Activated naive CD8-positive, alpha-beta T cell treated with anti-CD3 and anti-CD28 coated beads, Interleukin-2, amount 50 U/mL, for 24 hours (primary cell): ENCODE data around the gene PCDHA1.
"Not testable (repeated sequence)": the region's sequence is repeated elsewhere in the genome, so short reads cannot be mapped to it uniquely, and the experiment has no call there.

Experiments used
- ATAC-seq: fragments of 150-1000 bp; cut with Tn5 transposase; one replicate; pipeline ENCODE4 v1.10.0; 2021
- DNase-seq: peaks from one replicate; pipeline ENCODE4 v3.0.0; 2021
- H3K27ac Mint-ChIP-seq: one replicate; pipeline ENCODE4 v1.8.0; 2021; ENCODE audit warnings: mild to moderate bottlenecking, mixed read lengths
- H3K27me3 Mint-ChIP-seq: one replicate; pipeline ENCODE4 v1.8.0; 2021; ENCODE audit warnings: mixed read lengths
- H3K36me3 Mint-ChIP-seq: one replicate; pipeline ENCODE4 v1.8.0; 2021; ENCODE audit warnings: low read depth, mixed read lengths
- H3K4me1 Mint-ChIP-seq: one replicate; pipeline ENCODE4 v1.8.0; 2021; ENCODE audit warnings: mixed read lengths
- H3K4me3 Mint-ChIP-seq: one replicate; pipeline ENCODE4 v1.8.0; 2021; ENCODE audit warnings: mild to moderate bottlenecking, moderate library complexity, mixed read lengths
- H3K9me3 Mint-ChIP-seq: one replicate; pipeline ENCODE4 v1.8.0; 2021; ENCODE audit warnings: mixed read lengths

PCDHA1 gene

GRCh38 chr5:140800816-140801493 lies 15.0 kb downstream of the PCDHA1 start, which contains the start of gene PCDHA3:
PCDHA3 (plus strand) TSS chr5:140801057.
- Mint-ChIP-seq H3K4me3 (no peak within 1 kb of the TSS), H3K4me1 (no peaks in the 10 kb centered on the region), H3K27ac (no peak within 1 kb of the TSS), H3K36me3 (peaks cover 18% of the 10 kb centered on the region), H3K27me3 (peaks cover 13% of the 10 kb centered on the region), H3K9me3 (peaks cover 42% of the 10 kb centered on the region)
- ATAC-seq (no peak), DNase-seq (no peak)

- Mint-ChIP-seq H3K27ac (no peak overlapping the region), H3K36me3 (peaks cover 18% of the 10 kb centered on the region)
- no peak for ATAC-seq
These were observed 15.5 kb downstream of the PCDHA1 start for GRCh38 chr5:140801494-140801841.

GRCh38 chr5:140802381-140802780 lies 16.4 kb downstream of the PCDHA1 start:
- not testable (repeated sequence) for H3K27ac Mint-ChIP-seq, ATAC-seq, DNase-seq, H3K4me1 Mint-ChIP-seq, H3K4me3 Mint-ChIP-seq
- peaks cover 21% of the 10 kb centered on the region for H3K36me3 Mint-ChIP-seq
- peaks cover 18% of the 10 kb centered on the region for H3K27me3 Mint-ChIP-seq
- peaks cover 44% of the 10 kb centered on the region for H3K9me3 Mint-ChIP-seq

More at GRCh38 chr5:140801494-140801841, 15.5 kb downstream of the PCDHA1 start:
- Mint-ChIP-seq H3K9me3 (peaks cover 42% of the 10 kb centered on the region), H3K27me3 (peaks cover 18% of the 10 kb centered on the region), H3K4me1 (no peaks in the 10 kb centered on the region), H3K4me3 (no peak overlapping the region)
- no peak for DNase-seq

GRCh38 chr5:140802781-140803271 lies 16.9 kb downstream of the PCDHA1 start:
- Mint-ChIP-seq H3K27me3 (peaks cover 21% of the 10 kb centered on the region), H3K4me1 (no peaks in the 10 kb centered on the region), H3K4me3 (no peak overlapping the region), H3K9me3 (peaks cover 47% of the 10 kb centered on the region), H3K36me3 (peaks cover 21% of the 10 kb centered on the region), H3K27ac (no peak overlapping the region)
- DNase-seq (no peak), ATAC-seq (no peak)

- no peaks in the 10 kb centered on the region for H3K4me1 Mint-ChIP-seq
- no peak within 1 kb of the TSS for H3K4me3 Mint-ChIP-seq
- H3K36me3 Mint-ChIP-seq: peaks cover 6% of the 10 kb centered on the region
- H3K9me3 Mint-ChIP-seq: peaks cover 38% of the 10 kb centered on the region
- ATAC-seq: no peak
- DNase-seq: peak; percentile 14
- peaks cover 19% of the 10 kb centered on the region for H3K27me3 Mint-ChIP-seq
- H3K27ac Mint-ChIP-seq: no peak within 1 kb of the TSS
These were observed 21.2 kb downstream of the PCDHA1 start, which contains the start of gene PCDHA4 for GRCh38 chr5:140806834-140807775. PCDHA4 (plus strand) TSS chr5:140807068.

GRCh38 chr5:140808241-140808888 lies 22.4 kb downstream of the PCDHA1 start:
- ATAC-seq, H3K36me3 Mint-ChIP-seq: not testable (repeated sequence)
- H3K9me3 Mint-ChIP-seq: peaks cover 49% of the 10 kb centered on the region

GRCh38 chr5:140808889-140809291 lies 22.9 kb downstream of the PCDHA1 start:
- Mint-ChIP-seq H3K4me1 (no peaks in the 10 kb centered on the region), H3K27ac (no peak overlapping the region), H3K9me3 (peaks cover 46% of the 10 kb centered on the region), H3K36me3 (peaks cover 5% of the 10 kb centered on the region), H3K4me3 (no peak overlapping the region), H3K27me3 (peaks cover 18% of the 10 kb centered on the region)
- no peak for ATAC-seq
- no peak for DNase-seq

More at GRCh38 chr5:140808241-140808888, 22.4 kb downstream of the PCDHA1 start:
- not testable (repeated sequence) for DNase-seq, H3K4me3 Mint-ChIP-seq, H3K4me1 Mint-ChIP-seq, H3K27ac Mint-ChIP-seq
- H3K27me3 Mint-ChIP-seq: peaks cover 20% of the 10 kb centered on the region

- no peaks in the 10 kb centered on the region for H3K4me1 Mint-ChIP-seq
- H3K4me3 Mint-ChIP-seq: no peak within 1 kb of the TSS
- DNase-seq: peak; percentile 40
- ATAC-seq: no peak
- peaks cover 5% of the 10 kb centered on the region for H3K36me3 Mint-ChIP-seq
- peaks cover 18% of the 10 kb centered on the region for H3K27me3 Mint-ChIP-seq
- peaks cover 14% of the 10 kb centered on the region for H3K9me3 Mint-ChIP-seq
- H3K27ac Mint-ChIP-seq: no peak within 1 kb of the TSS
These were observed 35.7 kb downstream of the PCDHA1 start, which contains the start of gene PCDHA5 for GRCh38 chr5:140821375-140822280. PCDHA5 (plus strand) TSS chr5:140821613.

GRCh38 chr5:140822281-140822629 lies 36.3 kb downstream of the PCDHA1 start:
- H3K27me3 Mint-ChIP-seq: peaks cover 23% of the 10 kb centered on the region
- peaks cover 20% of the 10 kb centered on the region for H3K9me3 Mint-ChIP-seq
- H3K4me3 Mint-ChIP-seq: no peak overlapping the region
- DNase-seq (no peak), ATAC-seq (no peak)
- no peaks in the 10 kb centered on the region for H3K4me1 Mint-ChIP-seq
- H3K36me3 Mint-ChIP-seq: peaks cover 7% of the 10 kb centered on the region
- H3K27ac Mint-ChIP-seq: no peak overlapping the region

GRCh38 chr5:140822969-140823368 lies 37.0 kb downstream of the PCDHA1 start:
- H3K9me3 Mint-ChIP-seq: peaks cover 22% of the 10 kb centered on the region
- ATAC-seq, H3K36me3 Mint-ChIP-seq, H3K4me1 Mint-ChIP-seq, H3K4me3 Mint-ChIP-seq, H3K27ac Mint-ChIP-seq, DNase-seq: not testable (repeated sequence)
- peaks cover 28% of the 10 kb centered on the region for H3K27me3 Mint-ChIP-seq

GRCh38 chr5:140823475-140823874 lies 37.5 kb downstream of the PCDHA1 start:
- Mint-ChIP-seq H3K9me3 (peaks cover 21% of the 10 kb centered on the region), H3K36me3 (peaks cover 12% of the 10 kb centered on the region), H3K4me1 (no peaks in the 10 kb centered on the region), H3K4me3 (no peak overlapping the region), H3K27me3 (peaks cover 31% of the 10 kb centered on the region), H3K27ac (no peak overlapping the region)
- DNase-seq: no peak
- no peak for ATAC-seq

GRCh38 chr5:140827704-140828361 lies 41.9 kb downstream of the PCDHA1 start, which contains the start of gene PCDHA6:
PCDHA6 (plus strand) TSS chr5:140827960; CDS start chr5:140828092, 132 bp downstream.
- H3K9me3 Mint-ChIP-seq: peaks cover 33% of the 10 kb centered on the region
- no peaks in the 10 kb centered on the region for H3K4me1 Mint-ChIP-seq
- H3K27ac Mint-ChIP-seq: no peak within 1 kb of the TSS
- peaks cover 14% of the 10 kb centered on the region for H3K36me3 Mint-ChIP-seq
- DNase-seq (no peak), ATAC-seq (no peak)
- no peak within 1 kb of the TSS for H3K4me3 Mint-ChIP-seq
- H3K27me3 Mint-ChIP-seq: peaks cover 26% of the 10 kb centered on the region

- no peaks in the 10 kb centered on the region for H3K4me1 Mint-ChIP-seq
- no peak overlapping the region for H3K4me3 Mint-ChIP-seq
- peaks cover 14% of the 10 kb centered on the region for H3K36me3 Mint-ChIP-seq
- H3K27ac Mint-ChIP-seq: no peak overlapping the region
- H3K27me3 Mint-ChIP-seq: peaks cover 29% of the 10 kb centered on the region
- peaks cover 36% of the 10 kb centered on the region for H3K9me3 Mint-ChIP-seq
- ATAC-seq: no peak
- no peak for DNase-seq
These were observed 42.4 kb downstream of the PCDHA1 start for GRCh38 chr5:140828362-140828737.
